HAP-1 (cell line): ENCODE data around the gene DPH6.
A peak's percentile ranks its signal among the peaks of the same experiment; 100 is the strongest.
"Not testable (repeated sequence)": the region's sequence is repeated elsewhere in the genome, so short reads cannot be mapped to it uniquely, and the experiment has no call there.

Source experiments
- DNase-seq, 2 experiments: peaks; one replicate each; pipeline ENCODE4 v3.0.0-alpha.2; 2016 to 2020; ENCODE audit warnings: low spot score in 2 of 2
- H3K27me3 ChIP-seq: fragments of 250-450 bp; sonication (Bioruptor Pico); 2 replicates; pipeline ENCODE4 v1.5.1; 2020; ENCODE audit warnings: low read depth, mild to moderate bottlenecking, moderate library complexity
- H3K36me3 ChIP-seq: fragments of 250-450 bp; sonication (Bioruptor Pico); replicated peaks from 2 replicates; pipeline ENCODE4 v1.5.1; 2020; ENCODE audit warnings: mild to moderate bottlenecking
- H3K4me1 ChIP-seq: fragments of 250-450 bp; sonication (Bioruptor Pico); 2 replicates; pipeline ENCODE4 v1.5.1; 2020; ENCODE audit warnings: mild to moderate bottlenecking
- H3K4me3 ChIP-seq: fragments of 250-450 bp; sonication (Bioruptor Pico); 2 replicates; pipeline ENCODE4 v1.5.1; 2020; ENCODE audit warnings: mild to moderate bottlenecking, moderate library complexity
- H3K9me3 ChIP-seq: fragments of 250-450 bp; sonication (Bioruptor Pico); 2 replicates; pipeline ENCODE4 v1.5.1; 2020; ENCODE audit warnings: mild to moderate bottlenecking, moderate library complexity
- in situ Hi-C: fragments of 300-500 bp; cut with MboI; formaldehyde crosslinking; loops from 3 replicates; pipeline ENCODE4 v1.14.3; 2020; ENCODE audit warnings: low sequenced_read_pairs, inconsistent platforms, mixed read lengths

DPH6 gene

DNA sequence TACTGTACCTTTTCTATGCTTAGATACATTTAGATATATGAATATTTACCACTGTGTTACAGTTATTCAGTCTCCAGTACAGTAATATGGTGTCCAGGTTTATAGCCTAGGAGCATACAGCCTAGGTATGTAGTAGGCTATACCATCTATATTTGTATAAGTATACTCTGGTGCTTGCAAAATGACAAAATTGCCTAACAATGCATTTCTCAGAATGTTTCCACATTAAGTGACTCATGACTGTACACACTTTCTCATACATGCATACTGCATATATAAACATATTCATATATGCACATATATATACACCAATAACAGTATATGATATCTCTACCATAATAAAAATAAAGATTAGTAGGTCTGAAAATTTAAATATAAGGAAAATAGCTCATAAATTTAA is 169.3 kb downstream of the DPH6 start:
- Histone ChIP-seq H3K27me3 (no peaks in the 10 kb centered on the region), H3K4me3 (no peak overlapping the region), H3K36me3 (no peaks in the 10 kb centered on the region), H3K9me3 (no peaks in the 10 kb centered on the region), H3K4me1 (no peaks in the 10 kb centered on the region)
- no peak for DNase-seq
- in situ Hi-C loops, result no loop called here

DNA sequence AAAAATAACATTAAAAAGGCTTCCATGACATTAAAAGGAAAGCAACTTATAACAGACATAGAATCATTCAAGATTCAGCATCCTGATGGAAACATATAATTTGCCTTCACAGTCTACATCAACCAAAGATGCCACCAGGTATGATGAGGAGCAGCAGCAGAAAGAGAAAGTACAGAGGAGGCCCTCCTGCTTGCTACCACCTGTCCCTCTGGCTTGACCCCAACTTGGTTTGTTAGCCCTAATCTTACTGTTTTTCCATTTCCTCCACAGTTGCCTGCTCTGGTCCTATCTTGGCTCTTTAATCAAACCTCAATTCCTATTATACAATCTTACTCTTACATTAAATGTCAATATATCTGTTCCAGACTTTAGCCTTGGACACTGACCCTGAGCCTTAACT is 171.3 kb downstream of the DPH6 start:
- in situ Hi-C loops, result no loop called here
- H3K4me3 ChIP-seq, result no peak overlapping the region
- H3K27me3 ChIP-seq, result no peaks in the 10 kb centered on the region
- no peak for DNase-seq
- H3K4me1 ChIP-seq, result no peaks in the 10 kb centered on the region
- no peaks in the 10 kb centered on the region for H3K9me3 ChIP-seq
- H3K36me3 ChIP-seq, result no peaks in the 10 kb centered on the region

DNA sequence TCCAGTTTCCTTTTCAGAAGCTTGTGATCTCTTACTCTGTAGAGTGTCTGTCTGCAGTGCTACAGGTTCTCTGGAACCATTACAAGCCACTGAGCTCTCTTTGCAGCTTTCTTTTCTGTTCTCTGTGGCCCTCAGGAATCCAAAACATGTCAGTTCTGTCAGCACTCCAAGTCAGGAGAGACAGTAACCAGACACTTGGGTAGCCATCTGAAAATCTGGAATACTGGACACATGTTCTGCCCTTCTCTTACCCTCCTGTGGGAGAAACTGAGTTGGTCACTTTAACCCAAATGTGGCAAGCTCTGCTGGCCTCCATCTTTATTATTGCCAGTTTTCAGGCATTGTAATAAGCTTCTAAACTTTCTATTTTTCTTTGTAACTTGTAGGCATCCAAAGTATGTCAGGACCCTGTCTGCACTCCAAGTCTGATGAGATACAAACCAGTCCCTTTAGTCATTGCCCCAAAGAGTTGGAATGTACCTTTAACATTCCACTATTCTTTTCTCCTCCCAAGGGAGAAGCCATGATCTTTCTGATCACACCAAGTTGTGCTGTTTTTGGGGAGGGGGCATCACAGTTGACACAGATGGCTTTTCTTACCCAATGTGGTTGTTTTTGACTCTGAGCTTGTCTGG is 183.7 kb downstream of the DPH6 start:
- no peak for DNase-seq
- Histone ChIP-seq H3K27me3 (no peaks in the 10 kb centered on the region), H3K9me3 (no peaks in the 10 kb centered on the region), H3K36me3 (no peaks in the 10 kb centered on the region; the same call in 1 of the 2 replicates), H3K4me1 (no peaks in the 10 kb centered on the region), H3K4me3 (no peak overlapping the region)
- in situ Hi-C loops, result no loop called here

DNA sequence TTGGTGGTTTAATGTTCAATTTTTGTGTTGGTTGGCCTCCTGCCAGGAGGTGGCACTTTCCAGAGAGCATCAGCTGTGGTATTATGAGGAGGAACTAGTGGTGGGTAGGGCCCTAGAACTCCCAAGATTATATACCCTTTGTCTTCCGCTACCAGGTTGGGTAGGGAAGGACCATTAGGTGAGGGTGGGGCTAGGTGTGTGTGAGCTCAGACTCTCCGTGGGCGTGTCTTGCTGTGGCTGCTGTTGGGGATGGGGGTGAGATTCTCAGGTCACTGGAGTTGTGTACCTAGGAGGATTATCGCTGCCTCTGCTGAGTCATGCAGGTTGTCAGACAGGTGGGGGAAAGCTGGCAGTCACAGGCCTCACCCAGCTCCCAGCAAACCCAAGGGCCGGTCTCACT is 187.1 kb downstream of the DPH6 start:
- Histone ChIP-seq H3K27me3 (no peaks in the 10 kb centered on the region), H3K9me3 (no peaks in the 10 kb centered on the region)
- in situ Hi-C loops, result no loop called here

DNA sequence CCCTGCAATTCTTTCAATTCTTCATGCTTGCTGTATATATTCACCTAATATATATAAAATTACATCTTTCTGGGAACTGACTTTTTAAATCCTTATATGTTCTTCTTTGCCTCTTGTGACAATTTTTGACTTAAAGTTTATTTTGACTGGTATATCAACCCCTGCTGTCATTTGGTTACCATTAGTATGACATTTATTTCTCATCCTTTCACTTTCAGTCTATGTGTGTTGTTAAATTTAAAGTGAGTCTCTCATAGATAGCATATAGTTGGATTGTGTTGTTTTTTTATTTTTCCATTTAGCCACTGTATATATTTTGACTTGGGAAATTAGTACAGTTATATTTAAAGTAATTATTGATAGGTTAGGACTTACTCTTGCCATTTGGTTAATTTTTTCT is 194.9 kb downstream of the DPH6 start:
- Histone ChIP-seq H3K9me3 (0 out of 2 replicates have a peak, but pooled peaks cover 2% of the 10 kb centered on the region), H3K36me3 (no peaks in the 10 kb centered on the region), H3K4me1 (no peaks in the 10 kb centered on the region), H3K27me3 (no peaks in the 10 kb centered on the region), H3K4me3 (no peak overlapping the region)
- in situ Hi-C loops, result no loop called here
- no peak for DNase-seq

More for the DNA sequence above, 187.1 kb downstream of the DPH6 start:
- H3K4me3 ChIP-seq, result no peak overlapping the region
- DNase-seq, result no peak
- H3K36me3 ChIP-seq, result no peaks in the 10 kb centered on the region
- H3K4me1 ChIP-seq, result no peaks in the 10 kb centered on the region

DNA sequence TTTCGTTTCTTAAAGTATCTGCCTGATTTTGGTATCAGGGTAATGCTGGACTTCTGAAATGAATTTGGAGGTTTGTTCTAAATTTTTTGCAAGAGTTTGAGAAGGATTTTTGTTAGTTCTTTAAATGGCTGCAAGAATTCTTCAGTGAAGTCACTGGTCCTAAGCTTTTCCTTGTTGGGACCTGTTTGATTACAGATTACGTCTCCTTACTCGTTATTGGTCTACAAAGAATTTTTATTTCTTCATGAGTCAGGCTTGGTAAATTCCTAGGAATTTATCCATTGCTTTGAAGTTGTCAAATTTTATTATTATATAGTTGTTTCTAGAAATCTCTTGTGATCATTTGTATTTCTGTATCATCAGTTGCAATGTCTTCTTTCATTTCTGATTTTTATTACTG is 196.0 kb downstream of the DPH6 start:
- Histone ChIP-seq H3K4me3 (no peak overlapping the region), H3K27me3 (no peaks in the 10 kb centered on the region), H3K9me3 (0 out of 2 replicates have a peak, but pooled peaks cover 2% of the 10 kb centered on the region), H3K4me1 (no peaks in the 10 kb centered on the region), H3K36me3 (no peaks in the 10 kb centered on the region)
- DNase-seq, result no peak
- in situ Hi-C loops, result no loop called here

DNA sequence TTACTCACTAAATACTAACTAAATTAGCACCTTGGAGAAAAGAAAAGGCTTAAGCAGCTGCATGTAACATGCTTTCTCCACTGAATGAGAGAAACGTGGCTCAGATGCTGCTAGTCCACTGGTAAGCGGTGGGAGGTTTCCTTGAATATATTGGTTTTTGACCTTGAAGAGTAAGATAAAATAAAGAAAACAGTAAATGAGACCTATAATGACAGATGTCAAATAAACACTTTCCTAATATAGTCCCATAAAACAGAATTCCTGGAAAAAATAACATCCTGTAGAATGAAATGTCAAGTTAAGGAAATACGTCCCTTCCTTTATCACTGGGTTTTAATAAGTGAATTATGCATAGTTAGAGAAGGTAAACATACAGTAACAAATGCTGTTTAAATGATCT is 215.0 kb downstream of the DPH6 start:
- in situ Hi-C loops, result no loop called here
- H3K4me1 ChIP-seq, result peaks cover 13% of the 10 kb centered on the region
- DNase-seq, result no peak

DNA sequence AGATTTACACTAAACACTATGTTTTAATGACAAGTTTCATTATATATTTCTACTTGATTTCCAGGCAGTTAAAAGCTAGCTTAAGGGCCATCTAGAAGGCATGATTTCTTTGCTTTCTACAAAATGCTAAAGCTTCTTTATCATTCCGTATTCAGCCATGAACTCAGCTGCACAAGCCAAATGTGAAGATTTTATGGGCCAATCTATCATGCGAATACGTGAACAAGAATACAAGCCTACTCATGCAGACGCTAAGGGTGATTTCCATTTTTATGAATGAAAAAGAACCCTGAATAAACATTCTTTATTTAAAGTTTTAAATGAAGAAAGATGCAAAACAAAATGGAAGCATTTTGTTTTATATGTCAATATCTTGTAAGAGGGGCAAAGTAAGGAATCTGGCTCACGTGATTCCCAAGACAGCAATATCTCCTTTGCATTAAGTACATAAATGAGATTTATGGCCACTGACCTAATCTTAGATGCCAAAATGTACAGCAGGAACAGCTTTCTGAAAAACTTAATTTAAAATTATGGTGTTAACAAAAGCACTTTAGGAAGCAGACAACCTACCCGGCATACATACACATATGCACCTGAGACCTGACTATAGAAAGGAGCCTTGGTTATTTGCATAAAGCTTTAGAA is 215.8 kb downstream of the DPH6 start:
- in situ Hi-C loops, result no loop called here
- H3K4me3 ChIP-seq, result no peak overlapping the region
- H3K9me3 ChIP-seq, result no peaks in the 10 kb centered on the region
- peak; percentile 12 to 45 for DNase-seq
- H3K36me3 ChIP-seq, result no peaks in the 10 kb centered on the region
- peaks cover 13% of the 10 kb centered on the region for H3K4me1 ChIP-seq
- no peaks in the 10 kb centered on the region for H3K27me3 ChIP-seq

More for the DNA sequence above, 215.0 kb downstream of the DPH6 start:
- H3K36me3 ChIP-seq, result no peaks in the 10 kb centered on the region
- H3K27me3 ChIP-seq, result no peaks in the 10 kb centered on the region
- no peak overlapping the region for H3K4me3 ChIP-seq
- no peaks in the 10 kb centered on the region for H3K9me3 ChIP-seq

DNA sequence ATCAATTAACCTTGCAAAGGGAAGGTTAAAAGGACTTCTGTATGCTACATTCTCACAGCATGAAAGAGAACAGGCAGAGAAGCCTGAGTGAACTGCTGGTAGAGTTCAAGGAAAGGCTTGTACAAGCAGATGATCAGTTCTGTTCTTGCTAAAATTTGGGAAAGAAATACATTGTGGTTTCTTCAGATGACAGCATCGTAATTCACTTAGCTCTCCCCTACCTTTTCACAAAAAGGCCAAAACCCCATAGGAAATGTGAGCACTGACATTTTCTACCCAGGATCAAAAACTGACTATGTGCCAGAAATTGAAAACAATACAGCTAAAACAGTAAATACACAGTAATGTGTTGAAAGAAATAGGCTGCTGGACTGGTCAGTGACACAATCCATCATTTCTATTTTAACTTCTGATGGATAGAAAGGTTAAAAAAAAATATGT is 216.4 kb downstream of the DPH6 start:
- no peak overlapping the region for H3K4me3 ChIP-seq
- H3K9me3 ChIP-seq, result no peaks in the 10 kb centered on the region
- in situ Hi-C loops, result no loop called here
- H3K36me3 ChIP-seq, result no peaks in the 10 kb centered on the region
- no peak for DNase-seq
- H3K4me1 ChIP-seq, result peaks cover 13% of the 10 kb centered on the region
- no peaks in the 10 kb centered on the region for H3K27me3 ChIP-seq

DNA sequence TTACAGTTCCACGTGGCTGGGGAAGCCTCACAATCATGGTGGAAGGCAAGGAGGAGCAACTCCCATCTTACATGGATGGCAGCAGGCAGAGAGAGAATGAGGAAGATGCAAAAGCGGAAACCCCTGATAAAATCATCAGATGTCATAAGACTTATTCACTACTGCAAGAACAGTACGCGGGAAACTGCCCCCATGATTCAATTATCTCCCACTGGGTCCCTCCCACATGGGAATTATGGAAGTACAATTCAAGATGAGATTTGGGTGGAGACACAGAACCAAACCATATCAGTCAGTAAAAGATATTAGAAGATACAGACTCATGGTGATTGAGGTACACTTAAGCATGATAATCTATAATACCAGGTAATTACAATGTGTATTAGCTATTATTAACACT is 217.1 kb downstream of the DPH6 start:
- H3K27me3 ChIP-seq, H3K9me3 ChIP-seq, in situ Hi-C loops, H3K4me3 ChIP-seq, DNase-seq, H3K36me3 ChIP-seq: not testable (repeated sequence)
- peaks cover 13% of the 10 kb centered on the region for H3K4me1 ChIP-seq

DNA sequence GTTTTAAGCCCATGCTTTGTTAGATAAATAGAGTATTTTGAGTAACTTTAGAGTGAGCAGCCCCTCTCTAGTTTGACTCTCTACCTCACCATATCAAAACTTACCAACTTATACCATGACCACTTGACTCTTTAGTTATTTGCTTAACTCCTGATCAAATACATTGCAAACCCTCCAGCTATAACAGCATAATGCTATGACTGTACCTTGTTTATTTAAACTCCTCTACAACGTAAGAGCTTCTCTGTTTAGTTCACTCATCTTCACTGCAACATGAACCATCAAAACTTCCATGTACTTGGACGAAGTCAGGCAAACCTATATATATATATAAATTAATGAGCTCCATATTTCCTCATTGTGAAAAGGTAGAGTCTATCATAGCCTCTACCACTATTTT is 218.2 kb downstream of the DPH6 start:
- in situ Hi-C loops, result no loop called here
- Histone ChIP-seq H3K36me3 (no peaks in the 10 kb centered on the region), H3K4me3 (no peak overlapping the region), H3K9me3 (no peaks in the 10 kb centered on the region), H3K4me1 (peaks cover 13% of the 10 kb centered on the region), H3K27me3 (no peaks in the 10 kb centered on the region)
- no peak for DNase-seq

DNA sequence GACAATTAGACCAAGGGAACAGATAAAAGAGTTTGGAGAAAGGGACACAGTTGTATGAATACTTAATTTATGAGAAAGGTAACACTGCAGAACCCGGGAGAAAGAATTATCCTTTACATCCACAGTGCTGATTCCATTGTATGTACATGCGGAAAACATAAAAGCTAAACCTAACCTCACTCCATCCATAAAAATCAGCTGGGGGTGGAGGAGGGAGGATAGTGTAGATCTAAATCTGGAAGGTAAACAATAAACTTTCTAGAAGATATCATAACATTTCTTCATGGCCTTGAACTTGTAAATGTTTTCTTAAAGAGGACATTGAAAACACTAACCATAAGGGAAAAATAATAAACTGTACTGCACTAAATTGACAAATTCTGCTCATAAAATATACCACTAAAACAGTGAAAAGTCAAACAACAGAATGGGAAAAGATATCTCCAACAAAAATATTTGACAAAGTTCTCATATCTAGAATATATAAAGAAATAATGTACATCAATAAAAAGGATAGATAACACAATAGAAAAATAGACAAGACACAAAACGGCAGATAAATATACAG is 220.5 kb downstream of the DPH6 start:
- DNase-seq, result no peak
- in situ Hi-C loops, result no loop called here
- peaks cover 10% of the 10 kb centered on the region for H3K4me1 ChIP-seq
- H3K9me3 ChIP-seq, result no peaks in the 10 kb centered on the region
- no peaks in the 10 kb centered on the region for H3K27me3 ChIP-seq
- no peaks in the 10 kb centered on the region for H3K36me3 ChIP-seq
- H3K4me3 ChIP-seq, result no peak overlapping the region

DNA sequence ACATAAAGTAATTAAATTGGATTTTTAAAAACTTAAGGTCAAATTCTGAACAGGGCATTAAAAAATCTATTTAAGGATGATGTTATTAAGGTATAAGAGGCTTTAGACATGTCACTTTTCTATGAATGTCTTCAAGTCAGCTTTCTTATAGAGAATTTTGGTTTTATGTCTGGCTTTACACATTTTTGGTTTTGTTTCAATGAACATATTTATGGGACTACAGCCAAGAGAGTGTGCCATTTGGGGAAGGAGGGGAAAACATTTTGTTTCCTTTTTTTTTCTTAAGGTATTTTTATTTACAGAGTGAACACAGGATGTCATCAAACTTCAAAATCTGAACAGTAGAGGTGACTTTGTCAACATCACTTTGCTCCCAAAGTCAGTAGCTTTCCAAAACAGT is 222.8 kb downstream of the DPH6 start:
- Histone ChIP-seq H3K4me1 (no peaks in the 10 kb centered on the region), H3K36me3 (no peaks in the 10 kb centered on the region), H3K9me3 (no peaks in the 10 kb centered on the region), H3K4me3 (no peak overlapping the region), H3K27me3 (no peaks in the 10 kb centered on the region)
- in situ Hi-C loops, result no loop called here
- no peak for DNase-seq

DNA sequence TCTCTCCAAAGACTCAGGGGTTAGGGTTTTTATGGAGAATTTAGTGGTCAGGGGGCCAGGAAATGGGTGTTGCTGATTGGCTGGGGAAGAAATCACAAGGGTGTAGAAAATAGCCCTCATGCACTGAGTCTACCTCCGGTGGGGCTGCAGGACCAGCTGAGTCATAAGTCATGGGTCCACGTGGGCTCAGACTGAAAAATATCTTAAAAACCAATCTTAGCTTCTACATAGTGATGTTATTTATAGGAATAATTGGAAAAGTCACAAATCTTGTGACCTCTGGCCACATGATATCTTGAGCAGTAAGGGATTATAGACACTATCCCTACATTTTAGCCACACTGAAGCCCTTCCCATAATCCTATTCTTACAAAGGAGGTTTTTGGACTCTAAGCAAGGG is 224.0 kb downstream of the DPH6 start:
- Histone ChIP-seq H3K36me3 (no peaks in the 10 kb centered on the region), H3K27me3 (no peaks in the 10 kb centered on the region), H3K4me3 (no peak overlapping the region), H3K4me1 (no peaks in the 10 kb centered on the region), H3K9me3 (no peaks in the 10 kb centered on the region)
- in situ Hi-C loops, result no loop called here
- no peak for DNase-seq
